GM19238 (cell line): ENCODE measurements around the gene BTBD9.

Experiments used
- DNase-seq: peaks from one replicate; pipeline ENCODE4 v3.0.0; 2011; ENCODE audit warnings: low spot score; ENCODE audit not compliant: insufficient read length

The BTBD9 gene

DNA sequence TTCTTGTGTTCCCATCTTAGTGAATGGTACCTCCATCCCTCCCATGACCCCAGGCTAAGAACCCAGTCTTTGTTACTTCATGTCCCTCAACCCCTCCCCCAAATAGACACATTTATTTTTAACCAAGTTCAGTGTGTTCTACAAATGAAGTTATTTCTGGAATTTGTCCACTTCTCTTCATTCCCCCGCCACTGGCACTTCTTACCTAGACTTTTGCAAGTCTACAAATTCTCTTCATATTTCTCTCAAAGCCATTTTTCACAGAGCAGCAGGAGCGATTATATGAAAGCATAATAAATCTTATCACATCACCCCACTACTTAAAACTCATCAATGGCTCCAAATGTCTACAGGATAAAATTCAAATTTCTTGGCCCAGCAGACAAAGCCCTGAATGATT, 131.4 kb downstream of the BTBD9 start:
- no peak for DNase-seq

DNA sequence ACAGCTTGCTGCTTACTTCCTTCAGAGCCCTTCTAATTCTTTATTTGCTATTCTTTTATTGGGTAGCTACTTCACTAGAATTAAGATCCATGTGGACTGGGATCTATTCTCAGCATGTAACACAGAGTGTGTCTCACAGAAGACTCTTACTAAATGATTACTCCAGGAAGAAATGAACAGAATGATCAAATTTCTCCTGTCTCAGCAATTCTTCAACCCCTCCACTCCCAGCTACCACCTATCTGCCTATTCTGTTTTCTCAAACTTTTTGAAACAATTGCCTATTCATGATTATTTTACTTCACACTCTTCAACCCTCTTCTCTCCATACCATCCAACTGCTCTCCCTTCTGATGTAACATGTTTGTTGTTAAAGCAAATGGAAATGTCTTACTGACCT, 132.6 kb downstream of the BTBD9 start:
- no peak for DNase-seq

DNA sequence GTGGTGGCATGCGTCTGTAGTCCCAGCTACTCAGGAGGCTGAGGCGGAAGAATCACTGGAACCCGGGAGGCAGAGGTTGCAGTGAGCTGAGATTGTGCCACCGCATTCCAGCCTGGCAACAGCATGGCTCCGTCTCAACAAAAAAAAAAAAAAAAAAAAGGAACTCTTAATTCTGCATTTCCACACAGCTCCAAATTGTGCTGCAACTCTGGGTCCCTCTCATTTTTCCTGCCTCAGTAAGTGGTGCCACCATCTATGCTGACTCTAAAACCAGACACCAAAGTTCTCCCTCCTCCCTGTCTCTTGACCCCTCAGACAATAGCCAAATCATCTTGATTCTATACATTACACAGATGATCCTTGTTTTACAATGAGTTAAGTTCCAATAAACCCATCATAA, 133.9 kb downstream of the BTBD9 start:
- no peak for DNase-seq

DNA sequence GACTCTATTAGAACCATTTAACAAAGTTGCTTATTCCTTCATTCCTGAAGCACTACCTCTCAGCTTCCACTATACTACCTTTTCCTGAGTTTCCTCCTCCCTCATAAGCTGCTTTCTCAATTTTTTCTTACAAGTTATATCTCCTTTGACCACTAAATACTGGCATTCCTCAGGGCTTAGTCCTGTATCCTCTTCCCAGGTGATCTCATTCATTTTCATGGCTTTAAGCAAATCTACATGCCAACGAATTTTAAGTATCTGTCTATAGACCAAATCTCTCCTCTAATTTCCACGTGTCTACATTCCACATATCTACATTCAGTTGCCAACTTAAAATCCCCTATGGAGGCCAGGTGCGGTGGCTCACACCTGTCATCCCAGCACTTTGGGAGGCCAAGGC, 134.7 kb downstream of the BTBD9 start:
- no peak for DNase-seq

DNA sequence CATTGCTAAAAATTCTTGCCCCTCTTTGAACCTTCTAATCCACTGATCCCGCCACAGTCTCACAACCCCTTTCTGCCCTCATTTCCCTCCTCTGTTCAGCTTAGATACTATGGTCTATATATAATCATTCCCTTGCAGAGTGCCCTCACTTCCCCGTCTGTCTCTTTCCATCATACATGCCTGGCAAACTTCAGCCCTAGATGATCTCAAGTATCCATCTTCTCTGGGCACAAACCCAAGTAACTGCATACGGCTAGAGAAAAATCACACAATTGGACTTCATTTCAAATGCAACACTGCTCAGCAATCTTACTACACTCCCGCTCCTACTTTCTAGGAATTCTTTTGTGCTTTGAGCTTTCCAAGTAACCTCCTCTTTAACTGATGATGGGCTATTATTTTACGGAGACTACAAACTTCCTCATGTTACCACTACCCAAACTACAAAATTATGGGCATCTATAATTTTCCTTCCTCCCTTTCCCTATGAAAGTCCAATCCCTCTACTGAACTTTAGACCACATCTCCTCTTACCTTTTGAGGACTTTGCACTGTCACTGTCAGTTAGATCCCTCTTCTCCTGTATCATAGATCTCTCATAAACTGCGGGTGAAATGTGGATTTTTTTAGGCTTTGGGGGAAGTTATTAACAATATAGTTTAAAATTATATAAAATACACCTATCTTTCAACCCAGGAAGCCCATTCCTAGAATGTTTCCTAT, 135.6 kb downstream of the BTBD9 start:
- DNase-seq: no peak

DNA sequence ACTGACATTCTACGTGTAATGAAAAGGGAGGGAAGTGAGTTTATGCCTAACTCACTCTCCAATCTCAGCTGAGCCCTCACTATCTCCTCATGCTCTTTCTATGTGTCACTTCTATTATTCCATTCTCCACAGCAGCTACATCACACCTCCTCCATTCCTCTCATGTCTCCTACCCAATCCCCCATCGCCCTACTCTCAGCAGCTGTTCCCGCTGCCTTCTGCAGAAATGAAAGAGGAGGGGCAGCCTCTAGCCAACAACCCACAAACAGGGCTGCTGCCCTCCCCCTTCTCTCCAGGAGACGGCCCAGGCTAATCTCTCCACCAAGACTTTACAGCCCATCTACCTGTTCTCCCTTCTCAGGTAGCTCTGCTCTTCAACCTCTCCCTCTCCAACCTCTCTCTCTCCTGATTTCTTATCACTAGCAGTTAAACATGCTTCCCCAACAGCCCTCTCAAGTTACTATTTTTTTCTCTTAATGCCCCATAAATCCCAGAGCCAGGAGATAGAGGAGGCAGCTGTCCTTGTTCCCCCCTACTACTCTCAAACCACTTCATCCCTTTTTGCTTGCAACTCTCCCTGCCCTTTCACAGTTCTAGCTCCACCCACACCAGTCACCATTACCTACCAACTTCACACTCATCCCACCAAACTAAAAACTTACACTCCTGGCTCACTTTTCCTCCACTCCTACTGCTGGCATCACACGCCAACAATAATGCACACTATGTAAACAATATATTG, 136.5 kb downstream of the BTBD9 start:
- DNase-seq: no peak

DNA sequence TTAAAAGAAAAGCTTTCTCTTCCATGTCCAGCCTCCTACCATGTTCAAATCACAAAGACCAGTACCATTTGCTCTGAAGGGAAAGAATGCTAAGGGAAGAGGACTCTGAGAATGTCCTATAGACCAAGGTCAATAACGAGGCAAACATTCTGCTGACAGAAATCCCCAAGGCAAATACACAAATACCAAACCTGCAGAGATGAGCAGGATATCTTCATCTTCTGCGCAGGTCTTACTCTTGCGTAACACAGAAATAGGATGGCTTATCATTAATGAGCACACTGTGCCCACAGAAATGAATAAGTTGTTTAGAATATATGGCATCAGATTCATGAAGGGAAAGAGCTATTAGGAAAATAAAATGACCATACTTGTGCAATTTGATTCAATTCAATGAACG, 137.3 kb downstream of the BTBD9 start:
- DNase-seq: no peak

DNA sequence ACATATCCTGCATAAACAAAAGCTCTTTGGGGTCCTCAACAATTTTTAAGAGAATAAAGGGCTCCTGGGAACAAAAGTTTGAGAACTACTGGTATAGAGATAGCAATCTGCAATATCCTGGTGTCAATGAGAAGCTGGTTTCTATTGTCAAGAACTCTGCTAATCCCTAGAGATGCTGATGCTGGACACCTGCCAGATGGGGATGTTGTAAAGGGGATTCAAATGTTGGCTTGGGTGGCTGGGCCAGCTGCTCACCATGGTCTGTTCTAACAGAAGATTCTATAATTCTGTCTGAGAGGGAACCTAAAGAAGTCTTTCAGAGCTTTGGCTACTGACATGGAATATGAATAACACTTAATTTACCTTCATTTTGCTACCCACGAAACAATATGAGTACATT, 137.8 kb downstream of the BTBD9 start:
- no peak for DNase-seq

DNA sequence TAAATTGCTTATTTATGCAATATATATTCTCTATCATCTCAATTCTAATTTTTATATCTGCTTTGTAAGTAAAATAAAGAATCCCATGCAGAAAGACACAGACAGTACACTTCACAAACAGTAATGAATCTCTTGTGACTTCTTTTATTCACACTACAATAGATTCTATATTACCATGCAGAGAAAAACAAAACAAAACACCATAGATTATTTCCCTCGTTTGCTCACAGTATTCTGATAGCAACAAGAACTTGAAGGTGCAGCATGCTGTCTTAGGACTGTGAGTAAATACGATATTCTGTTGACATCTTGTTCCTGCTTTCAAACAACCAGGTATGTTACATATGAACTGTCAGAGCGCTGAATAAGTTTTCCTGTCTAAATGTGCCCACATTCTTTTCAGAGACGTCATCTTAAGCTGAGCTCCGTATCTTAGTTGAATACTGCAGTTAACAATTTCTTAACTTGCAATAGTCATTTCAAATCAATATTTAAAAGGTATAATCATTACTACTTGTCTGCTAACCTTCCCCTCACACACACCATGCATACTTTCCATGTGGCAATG, 140.1 kb downstream of the BTBD9 start:
- DNase-seq: no peak

DNA sequence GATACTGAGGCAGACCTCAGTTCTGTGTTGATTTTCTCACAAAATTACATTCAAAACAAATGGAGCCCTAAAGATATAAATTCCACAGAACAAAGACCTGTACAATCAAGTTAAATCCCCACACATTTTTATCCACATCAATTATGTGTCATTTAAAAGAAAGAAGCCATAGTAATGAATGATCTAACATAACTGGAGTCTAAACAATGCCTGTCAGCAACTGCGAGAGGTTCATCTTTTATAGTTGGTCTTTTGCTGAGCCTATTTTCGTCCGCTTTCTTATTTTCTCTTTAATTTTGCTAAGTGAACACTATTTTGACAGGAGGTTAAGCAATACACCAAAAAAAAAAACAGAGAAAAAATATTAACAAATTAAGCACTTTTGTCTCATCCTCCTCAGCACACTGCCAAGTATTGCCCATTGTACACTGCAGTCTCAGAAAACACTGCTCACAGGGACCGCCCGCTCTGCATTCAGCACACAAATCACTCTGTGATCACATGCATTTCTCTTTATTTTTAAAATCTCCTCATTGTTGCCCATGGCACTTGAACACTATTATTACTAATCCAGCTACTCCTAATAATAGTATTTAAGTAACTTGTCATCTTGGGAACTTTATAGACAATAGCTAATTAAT, 140.8 kb downstream of the BTBD9 start:
- no peak for DNase-seq

DNA sequence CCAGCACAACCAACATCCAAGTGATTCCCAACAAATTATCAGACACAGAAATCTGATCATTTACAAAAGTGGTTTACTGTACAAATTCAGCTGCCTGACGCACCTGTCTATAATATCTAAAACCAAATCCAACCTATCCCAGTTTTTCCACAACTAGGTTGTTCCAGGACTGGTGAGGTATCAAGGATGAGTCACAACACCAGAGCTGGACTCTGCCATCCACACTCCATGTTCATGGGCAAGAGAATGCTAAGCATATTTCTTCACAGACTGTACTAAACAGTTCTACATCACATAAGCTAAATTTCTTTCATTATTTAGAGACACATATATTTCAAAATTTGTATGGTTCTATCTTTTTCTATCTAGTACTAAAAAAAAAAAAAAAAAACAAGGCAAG, 141.6 kb downstream of the BTBD9 start:
- no peak for DNase-seq

DNA sequence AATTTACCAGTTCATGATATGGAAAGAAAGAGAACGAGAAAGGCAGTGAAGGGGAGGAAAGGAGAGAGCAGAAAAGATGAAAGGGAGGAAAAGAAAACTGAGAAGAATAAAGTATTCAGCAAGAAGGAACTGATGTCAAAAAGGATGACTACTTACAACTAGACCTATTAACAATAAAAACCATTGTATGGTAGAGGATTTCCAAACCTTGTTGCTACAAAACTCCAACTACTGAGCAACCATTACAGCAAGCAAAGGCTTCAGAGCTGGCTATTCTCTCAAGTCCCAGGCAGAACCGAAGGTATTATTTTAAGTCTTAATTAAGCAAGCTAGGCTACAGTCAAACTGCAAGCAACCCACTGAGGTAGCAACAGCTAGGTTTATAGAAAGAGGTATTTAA, 142.2 kb downstream of the BTBD9 start:
- DNase-seq: no peak

DNA sequence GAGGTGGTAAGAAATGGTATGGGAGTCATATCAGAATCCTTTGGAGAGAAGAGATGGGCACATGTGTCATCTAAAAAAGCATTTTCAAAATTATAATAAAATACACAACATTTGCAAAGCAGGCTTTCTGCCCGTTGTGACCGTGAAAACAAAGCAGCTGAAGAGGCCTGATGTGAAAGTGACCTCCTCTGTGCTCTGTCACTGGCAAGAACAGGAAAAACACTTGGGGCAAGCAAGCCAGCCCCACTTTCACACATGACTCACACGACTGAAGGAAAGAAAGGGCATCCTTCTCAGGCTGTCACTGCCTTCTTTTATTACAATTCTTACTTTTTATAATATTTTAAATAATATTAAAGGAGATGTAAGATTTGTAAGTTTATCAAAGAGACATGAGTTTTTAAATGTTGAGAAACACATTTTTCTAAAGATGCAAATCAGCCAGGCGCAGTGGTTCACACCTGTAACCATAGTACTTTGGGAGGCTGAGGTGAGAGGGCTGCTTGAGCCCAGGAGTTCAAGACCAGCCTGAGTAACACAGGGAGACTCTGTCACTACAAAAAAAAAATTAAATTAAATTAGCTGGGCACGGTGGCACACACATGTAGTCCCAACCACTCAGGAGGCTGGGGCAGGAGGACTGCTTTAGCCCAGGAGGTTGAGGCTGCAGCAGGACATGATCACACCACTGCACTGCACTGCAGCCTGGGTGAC, 143.7 kb downstream of the BTBD9 start:
- peak; percentile 18 for DNase-seq

DNA sequence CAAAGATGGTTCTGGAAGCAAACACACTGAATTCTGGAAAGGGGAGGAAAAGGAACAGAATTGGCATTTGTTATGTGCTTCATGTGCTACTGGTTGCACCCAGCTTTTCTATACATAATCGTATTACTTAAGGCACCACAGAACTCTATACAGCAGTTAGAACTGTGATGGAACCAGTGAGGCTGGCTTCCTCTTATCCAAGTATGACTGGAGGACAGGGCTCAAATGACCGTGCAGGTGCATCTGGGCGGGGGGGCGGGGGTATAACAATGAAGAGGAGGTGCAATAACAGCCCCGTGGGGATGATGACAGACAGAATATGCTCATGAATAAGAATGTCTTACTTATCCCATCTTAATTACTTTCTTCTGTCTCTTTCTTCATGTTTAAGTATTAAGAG, 144.2 kb downstream of the BTBD9 start:
- no peak for DNase-seq

DNA sequence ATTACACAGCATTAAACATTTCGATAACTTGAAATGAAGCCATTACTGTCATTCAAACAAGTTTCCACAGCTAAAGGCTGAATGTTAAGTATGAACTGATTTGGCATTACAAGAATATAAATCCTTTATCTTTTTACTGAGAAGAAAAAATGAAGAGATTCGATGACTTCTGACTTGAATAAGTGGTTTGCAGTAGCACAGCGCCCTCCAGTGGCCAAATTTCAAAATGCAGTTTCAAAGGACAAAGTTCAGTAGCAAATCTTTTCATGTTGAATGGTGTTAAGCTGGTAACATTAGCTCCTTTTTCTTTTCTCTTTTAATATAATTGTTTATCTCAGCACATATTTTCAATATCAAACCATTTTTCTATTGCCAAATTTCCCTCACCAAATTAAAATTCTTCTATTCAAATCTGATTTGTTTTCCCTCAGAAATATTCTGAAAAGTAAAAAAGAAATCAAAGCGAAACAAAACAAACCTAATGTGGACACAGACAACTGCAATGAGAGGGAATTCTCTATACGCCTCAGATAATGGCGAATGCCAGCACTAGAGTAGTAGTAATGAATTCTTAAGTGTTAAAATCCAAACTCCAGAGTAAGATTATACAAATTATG, 145.7 kb downstream of the BTBD9 start:
- DNase-seq: no peak

DNA sequence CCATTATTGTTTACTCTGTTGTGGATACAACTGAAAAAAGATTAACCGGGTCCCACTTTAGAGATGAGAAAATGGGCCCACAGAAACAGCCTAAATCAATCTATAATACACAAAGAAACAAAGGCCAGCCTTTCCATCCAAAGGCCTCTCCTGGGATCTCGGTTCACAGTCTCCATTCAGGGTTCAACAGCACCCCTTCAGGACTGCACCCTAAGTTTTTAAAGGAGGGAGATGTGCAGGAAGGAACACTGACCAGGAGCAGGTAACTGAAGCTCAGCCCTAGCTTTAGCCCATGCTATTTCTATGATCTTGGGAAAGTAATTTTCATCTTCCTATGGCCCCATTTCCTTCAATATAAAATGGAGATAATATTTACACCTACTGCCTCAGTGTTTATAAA, 147.7 kb downstream of the BTBD9 start:
- DNase-seq: no peak

DNA sequence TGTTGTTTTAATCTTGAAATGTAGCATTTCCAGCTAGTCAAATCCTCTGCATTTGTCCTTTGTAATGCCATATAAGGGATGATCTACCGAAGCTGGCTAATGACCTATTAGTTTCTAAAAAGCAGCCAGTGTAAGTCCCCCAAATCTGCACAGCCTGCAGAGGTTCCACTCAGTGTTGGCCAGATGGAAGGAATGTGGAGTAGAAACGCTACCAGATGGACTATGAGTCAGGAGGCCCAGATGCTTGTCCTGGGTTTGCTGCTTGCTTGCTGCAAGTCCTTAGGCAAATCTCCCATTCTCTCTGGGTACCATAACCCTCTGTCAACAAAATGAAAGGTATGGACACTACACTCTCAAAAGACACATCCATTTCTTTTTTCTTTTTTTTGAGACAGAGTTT, 149.8 kb downstream of the BTBD9 start:
- no peak for DNase-seq

DNA sequence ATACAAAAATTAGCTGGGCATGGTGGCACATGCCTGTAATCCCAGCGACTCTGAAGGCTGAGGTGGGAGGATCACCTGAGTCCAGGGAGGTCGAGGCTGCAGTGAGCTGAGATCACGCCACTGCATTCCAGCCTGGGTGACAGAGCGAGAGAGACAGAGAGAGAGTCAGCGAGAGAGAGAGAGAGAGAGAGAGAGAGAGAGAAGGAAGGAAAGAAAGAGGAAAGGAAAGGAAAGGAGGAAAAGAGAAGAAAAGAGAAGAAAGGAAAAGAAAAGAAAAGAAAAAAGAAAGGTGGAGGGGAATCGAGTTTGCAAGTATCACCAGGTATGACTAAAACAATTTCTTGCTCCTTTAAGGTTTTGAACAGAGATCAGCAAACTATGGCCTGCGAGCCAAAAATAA, 152.3 kb downstream of the BTBD9 start:
- DNase-seq: no peak

DNA sequence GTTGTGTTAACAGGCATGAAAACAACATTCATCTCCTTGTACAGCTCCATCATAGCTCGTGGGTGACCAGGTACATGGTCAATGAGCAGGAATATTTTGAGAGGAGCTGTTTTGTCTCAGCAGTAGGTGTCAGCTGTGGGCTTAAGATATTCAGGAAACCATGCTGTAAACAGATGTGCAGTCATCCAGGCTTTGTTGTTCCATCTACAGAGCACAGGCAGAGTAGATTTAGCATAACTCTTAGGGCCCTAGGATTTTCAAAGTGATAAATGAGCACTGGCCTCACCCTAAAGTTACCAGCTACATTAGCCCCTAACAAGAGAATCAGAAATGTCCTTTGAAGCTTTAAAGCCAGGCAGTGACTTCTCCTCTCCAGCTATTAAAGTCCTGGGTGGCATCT, 154.2 kb downstream of the BTBD9 start:
- DNase-seq: no peak

DNA sequence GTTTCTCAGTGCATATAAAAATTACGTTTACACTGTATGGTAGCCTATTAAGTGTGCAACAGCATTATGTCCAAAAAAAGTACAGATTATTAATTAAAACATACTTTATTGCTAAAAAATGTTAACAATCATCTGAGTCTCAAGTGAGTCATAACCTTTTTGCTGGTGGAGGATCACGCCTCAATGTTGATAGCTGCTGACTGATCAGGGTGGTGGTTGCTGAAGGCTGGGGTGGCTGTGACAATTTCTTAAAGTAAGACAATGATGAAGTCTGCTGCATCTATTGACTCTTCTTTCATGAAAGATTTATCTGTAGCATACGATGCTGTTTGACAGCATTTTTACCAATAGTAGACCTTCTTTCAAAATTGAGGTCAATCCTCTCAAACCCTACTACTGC, 155.1 kb downstream of the BTBD9 start:
- DNase-seq: no peak

DNA sequence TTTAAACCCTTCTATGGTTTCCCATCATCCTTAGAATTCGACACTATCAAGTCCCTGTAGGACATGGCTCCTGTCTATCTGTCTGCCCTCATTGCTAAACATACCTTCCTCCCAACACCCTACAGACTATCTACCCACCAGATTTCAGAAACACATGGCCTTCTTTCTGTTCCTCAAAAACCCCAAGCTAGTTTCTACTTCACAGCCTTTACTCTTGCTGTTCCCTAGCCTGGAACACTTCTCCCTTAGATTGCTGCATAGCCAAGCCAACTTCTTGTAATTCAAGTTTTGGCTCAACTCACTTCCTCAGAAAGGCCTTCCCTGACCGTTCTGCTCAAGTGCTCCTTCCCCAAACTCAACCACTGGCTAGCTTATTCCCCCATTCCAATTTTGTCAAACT, 156.2 kb downstream of the BTBD9 start:
- DNase-seq: peak; percentile 11
